GM12891 (cell line): ENCODE measurements around the gene ALDH3A2.

Experiments used
- POLR2A ChIP-seq: IDR thresholded peaks from 2 replicates; pipeline ENCODE4 v1.6.1; 2011; ENCODE audit warnings: low read depth, low read length, control low read depth
- POLR2AphosphoS5 ChIP-seq: IDR thresholded peaks from 2 replicates; pipeline ENCODE4 v1.6.1; 2011; ENCODE audit warnings: low read depth, low read length, control low read depth
- TAF1 ChIP-seq: IDR thresholded peaks from 2 replicates; pipeline ENCODE4 v1.6.1; 2011; ENCODE audit warnings: low read depth, low read length, control low read depth

- no peak for TF ChIP-seq TAF1
- no peak for TF ChIP-seq POLR2AphosphoS5
- no peak for TF ChIP-seq POLR2A
These were observed 28.7 kb upstream of the ALDH3A2 start for GRCh38 chr17:19619705-19620325.
